ENCODE data around the gene MYO18B. TPM values are rescaled to one million over a fixed set of nuclear protein-coding genes. Genes with fewer than 3 reads are reported as not detected.

The MYO18B gene
- total and polyA plus RNA-seq, 2 donors (not counting 3 experiments of a cell fraction or from before 2014, with no cell fraction given): 0.01 TPM; not detected in 1

GRCh38 chr22:26019596-26019995 lies 277.6 kb downstream of the MYO18B start:
- Histone ChIP-seq H3K27ac (ENCODE audit: insufficient read depth, low read depth, low read length) (no peak overlapping the region), H3K27me3 (ENCODE audit: control insufficient read depth in 2 of 2, insufficient read depth in 2 of 2, low read length in 2 of 2) (no peaks in the 10 kb centered on the region), H3K36me3 (ENCODE audit: control insufficient read depth in 2 of 2, extremely low read depth in 1 of 2, insufficient read depth in 2 of 2, low read length in 2 of 2) (no peaks in the 10 kb centered on the region), H3K9me1 (replicated peaks; ENCODE audit: control insufficient read depth, extremely low read depth, insufficient read depth, low read length) (no peaks in the 10 kb centered on the region), H3K9me3 (replicated peaks; ENCODE audit: control insufficient read depth, insufficient read depth, low read length) (peaks cover 10% of the 10 kb centered on the region), H3K9ac (replicated peaks; ENCODE audit: extremely low read depth, insufficient read depth, low read length) (no peak overlapping the region), H3K4me3 (replicated peaks in 1 of 3; ENCODE audit: insufficient read depth in 1 of 3, low read depth in 1 of 3, low read length in 3 of 3) (no peak overlapping the region), H3K4me1 (ENCODE audit: control insufficient read depth, extremely low read depth, insufficient read depth, low read length) (no peaks in the 10 kb centered on the region), H2AFZ (ENCODE audit: low read depth, low read length) (no peak overlapping the region), H4K20me1 (replicated peaks; ENCODE audit: control insufficient read depth, extremely low read depth, insufficient read depth, low read length) (no peaks in the 10 kb centered on the region), H3K4me2 (ENCODE audit: insufficient read depth, low read length) (no peak overlapping the region), H3K79me2 (ENCODE audit: control insufficient read depth, insufficient read depth, low read length) (no peaks in the 10 kb centered on the region)
- no peak for TF ChIP-seq MAX (IDR thresholded peaks at IDR 0.05; ENCODE audit: insufficient read depth, insufficient read length)
- no peak for TF ChIP-seq JUN (IDR thresholded peaks at IDR 0.05; ENCODE audit: borderline replicate concordance, insufficient read depth, insufficient read length, low read depth)
- no peak for TF ChIP-seq POLR2AphosphoS5 (IDR thresholded peaks at IDR 0.05; ENCODE audit: insufficient read depth, low read depth, low read length)
- POLR2A ChIA-PET: no interaction called here
- DNase-seq (ENCODE audit: low read depth, low spot score) (no peak), FAIRE-seq (no peak)
- no TSS peak for BruUV-seq (replicated peaks)
- dilution Hi-C loops (cut with MboI; ENCODE audit: extremely low pct_ligation_motif_present, low sequenced_read_pairs) (no loop called here), intact Hi-C loops (cut with micrococcal nuclease) (no loop called here)
- CTCF ChIA-PET: no interaction called here

DNA sequence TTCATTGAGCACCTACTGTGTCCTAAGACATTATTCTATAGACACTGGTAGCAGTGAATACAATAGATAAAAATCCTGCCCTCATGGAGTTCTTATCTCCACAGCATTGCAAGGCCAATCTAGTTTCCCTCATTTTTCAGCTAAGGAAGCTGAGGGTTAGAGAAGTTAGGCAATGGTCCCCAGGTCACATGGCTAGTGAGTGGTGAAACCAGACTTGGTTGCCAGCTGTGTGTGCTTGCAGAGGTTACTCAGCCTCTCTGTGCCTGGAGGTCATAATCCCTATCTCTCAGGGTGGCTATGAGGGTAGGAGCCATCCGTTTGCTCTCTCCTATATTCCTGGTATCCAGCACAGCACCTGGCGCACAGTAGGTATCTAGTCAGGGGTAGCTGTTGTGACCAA lies 279.5 kb downstream of the MYO18B start:
- DNase-seq (ENCODE audit: low read depth, low spot score): no peak
- Histone ChIP-seq H3K4me2 (ENCODE audit: insufficient read depth, low read length) (no peak overlapping the region), H3K36me3 (ENCODE audit: control insufficient read depth in 2 of 2, extremely low read depth in 1 of 2, insufficient read depth in 2 of 2, low read length in 2 of 2) (no peaks in the 10 kb centered on the region), H3K4me1 (ENCODE audit: control insufficient read depth, extremely low read depth, insufficient read depth, low read length) (no peaks in the 10 kb centered on the region), H3K27me3 (ENCODE audit: control insufficient read depth in 2 of 2, insufficient read depth in 2 of 2, low read length in 2 of 2) (no peaks in the 10 kb centered on the region), H3K9me3 (replicated peaks; ENCODE audit: control insufficient read depth, insufficient read depth, low read length) (peaks cover 13% of the 10 kb centered on the region), H2AFZ (ENCODE audit: low read depth, low read length) (no peak overlapping the region), H3K79me2 (ENCODE audit: control insufficient read depth, insufficient read depth, low read length) (no peaks in the 10 kb centered on the region), H3K9ac (replicated peaks; ENCODE audit: extremely low read depth, insufficient read depth, low read length) (no peak overlapping the region), H4K20me1 (replicated peaks; ENCODE audit: control insufficient read depth, extremely low read depth, insufficient read depth, low read length) (no peaks in the 10 kb centered on the region), H3K27ac (ENCODE audit: insufficient read depth, low read depth, low read length) (no peak overlapping the region), H3K4me3 (replicated peaks in 1 of 3; ENCODE audit: insufficient read depth in 1 of 3, low read depth in 1 of 3, low read length in 3 of 3) (no peak overlapping the region), H3K9me1 (replicated peaks; ENCODE audit: control insufficient read depth, extremely low read depth, insufficient read depth, low read length) (no peaks in the 10 kb centered on the region)
- no TSS peak for BruUV-seq (replicated peaks)
- no peak for FAIRE-seq
- TF ChIP-seq JUN (IDR thresholded peaks at IDR 0.05; ENCODE audit: borderline replicate concordance, insufficient read depth, insufficient read length, low read depth) (no peak), MYC (IDR thresholded peaks at IDR 0.05; ENCODE audit: low read depth, low read length) (no peak), POLR2AphosphoS5 (IDR thresholded peaks at IDR 0.05; ENCODE audit: insufficient read depth, low read depth, low read length) (no peak), GATA2 (IDR thresholded peaks at IDR 0.05; ENCODE audit: insufficient read depth, insufficient read length, low read depth, low read length) (no peak), POLR2A (IDR thresholded peaks at IDR 0.05; ENCODE audit: low read depth, low read length) (no peak), FOS (IDR thresholded peaks at IDR 0.05; ENCODE audit: borderline replicate concordance, insufficient read depth, low read length) (no peak), MAX (IDR thresholded peaks at IDR 0.05; ENCODE audit: insufficient read depth, insufficient read length) (no peak), CTCF (IDR thresholded peaks at IDR 0.05; ENCODE audit: extremely low read depth in 1 of 2, insufficient read depth in 1 of 2, low read depth in 1 of 2, low read length in 2 of 2) (no peak), EZH2 (IDR thresholded peaks at IDR 0.05; ENCODE audit: borderline replicate concordance, low read depth, low read length, severe bottlenecking) (no peak)
- ChIA-PET CTCF (no interaction called here), POLR2A (no interaction called here)
- intact Hi-C loops (cut with micrococcal nuclease) (no loop called here), dilution Hi-C loops (cut with MboI; ENCODE audit: extremely low pct_ligation_motif_present, low sequenced_read_pairs) (no loop called here)

All from endothelial cell of umbilical vein (primary cell).